ENCODE measurements around the gene DTX3L.

DNA sequence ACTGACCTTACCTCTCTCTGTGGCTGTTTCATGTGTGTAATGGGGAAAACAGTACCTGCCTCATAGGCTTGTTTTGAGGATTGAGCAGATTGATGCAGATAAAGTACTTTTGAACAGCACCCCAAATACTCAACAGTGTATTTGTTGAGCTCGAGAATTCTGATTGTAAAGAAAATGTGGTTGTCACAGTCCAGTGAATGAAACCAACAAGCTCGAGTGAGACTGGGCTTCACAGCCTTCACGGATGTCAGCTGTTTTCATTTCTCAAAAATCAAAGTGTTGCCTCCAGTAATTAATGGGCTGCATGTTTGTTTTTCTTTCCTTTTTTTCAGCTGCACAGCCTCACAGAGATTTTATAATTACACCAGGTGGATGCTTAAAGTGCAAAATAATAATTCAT lies 57.0 kb downstream of the DTX3L start:
- TF ChIP-seq, protein P1, sequence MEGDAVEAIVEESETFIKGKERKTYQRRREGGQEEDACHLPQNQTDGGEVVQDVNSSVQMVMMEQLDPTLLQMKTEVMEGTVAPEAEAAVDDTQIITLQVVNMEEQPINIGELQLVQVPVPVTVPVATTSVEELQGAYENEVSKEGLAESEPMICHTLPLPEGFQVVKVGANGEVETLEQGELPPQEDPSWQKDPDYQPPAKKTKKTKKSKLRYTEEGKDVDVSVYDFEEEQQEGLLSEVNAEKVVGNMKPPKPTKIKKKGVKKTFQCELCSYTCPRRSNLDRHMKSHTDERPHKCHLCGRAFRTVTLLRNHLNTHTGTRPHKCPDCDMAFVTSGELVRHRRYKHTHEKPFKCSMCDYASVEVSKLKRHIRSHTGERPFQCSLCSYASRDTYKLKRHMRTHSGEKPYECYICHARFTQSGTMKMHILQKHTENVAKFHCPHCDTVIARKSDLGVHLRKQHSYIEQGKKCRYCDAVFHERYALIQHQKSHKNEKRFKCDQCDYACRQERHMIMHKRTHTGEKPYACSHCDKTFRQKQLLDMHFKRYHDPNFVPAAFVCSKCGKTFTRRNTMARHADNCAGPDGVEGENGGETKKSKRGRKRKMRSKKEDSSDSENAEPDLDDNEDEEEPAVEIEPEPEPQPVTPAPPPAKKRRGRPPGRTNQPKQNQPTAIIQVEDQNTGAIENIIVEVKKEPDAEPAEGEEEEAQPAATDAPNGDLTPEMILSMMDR (IDR thresholded peaks at IDR 0.05), result no peak
- no peak for TF ChIP-seq EP300 (IDR thresholded peaks at IDR 0.05)
